Tibial nerve (tissue), 4 donors: ENCODE results near the gene GMCL1. TPM values are rescaled to one million over a fixed set of nuclear protein-coding genes. Genes with fewer than 3 reads are reported as not detected.
"Not testable (repeated sequence)": the region's sequence is repeated elsewhere in the genome, so short reads cannot be mapped to it uniquely, and the experiment has no call there.

Experiments
- DNase-seq, 2 donors: peaks; one replicate each; pipeline ENCODE4 v3.0.0-alpha.2; 2019; ENCODE audit warnings: low spot score in 2 of 2
- H3K27ac ChIP-seq, 4 donors: fragments of 200-600 bp; sonication (generic) in 3 of 4; one replicate each; pipeline ENCODE4 v1.5.1; 2017 to 2019; ENCODE audit warnings: mild to moderate bottlenecking in 1 of 4
- H3K27me3 ChIP-seq, 2 donors: fragments of 200-600 bp; sonication (generic) in 1 of 2; one replicate each; pipeline versions ENCODE4 v1.5.1 to v1.6.0; 2017 to 2019
- H3K36me3 ChIP-seq, 3 donors: fragments of 200-600 bp; sonication (generic); one replicate each; pipeline ENCODE4 v1.5.1; 2018 to 2019
- H3K4me1 ChIP-seq, 4 donors: fragments of 200-600 bp; sonication (generic) in 3 of 4; one replicate each; pipeline ENCODE4 v1.5.1; 2017 to 2019
- H3K4me3 ChIP-seq, 4 donors: fragments of 200-600 bp; sonication (generic) in 3 of 4; one replicate each; pipeline ENCODE4 v1.5.1; 2017 to 2019; ENCODE audit warnings: mild to moderate bottlenecking in 1 of 4, moderate library complexity in 1 of 4
- H3K9me3 ChIP-seq, 4 donors: fragments of 200-600 bp; sonication (generic) in 3 of 4; one replicate each; pipeline ENCODE4 v1.5.1; 2017 to 2019
- EP300 ChIP-seq, 2 donors: sonication (generic); formaldehyde crosslinking; IDR thresholded peaks; one replicate each; pipeline ENCODE4 v1.6.1; 2017; ENCODE audit warnings: antibody characterized with exemption in 2 of 2, mild to moderate bottlenecking in 1 of 2
- POLR2A ChIP-seq, 2 donors: fragments of 450-650 bp; IDR thresholded peaks; one replicate each; pipeline ENCODE4 v1.6.1; 2017; ENCODE audit warnings: antibody characterized with exemption in 2 of 2, mild to moderate bottlenecking in 2 of 2, moderate library complexity in 2 of 2
- WGBS, 2 donors: methylation state at CpG; one replicate each; pipeline ENCODE4 v1.1.5; 2018; 5-methylcytosine and 5-hydroxymethylcytosine counted together
- total RNA-seq, 4 donors: library from RNA; depleted of rRNA; stranded (reverse); fragments of >200 nt; gene quantifications; one replicate each; pipeline ENCODE4 v1.1.0, GENCODE V29; 2016
- TF ChIP-seq, protein P1 (sequence below), 5 experiments: fragments of 200-600 bp in 3 of 5; fragments of 450-650 bp in 2 of 5; sonication (generic) in 3 of 5; IDR thresholded peaks; one replicate each; pipeline ENCODE4 v1.5.1; 2016 to 2019; ENCODE audit warnings: antibody characterized with exemption in 5 of 5, mild to moderate bottlenecking in 3 of 5, moderate library complexity in 2 of 5

GMCL1 gene
- total RNA-seq, 4 donors from 2014 or later, result 11.2 to 20.1 (median 15.5) TPM

DNA sequence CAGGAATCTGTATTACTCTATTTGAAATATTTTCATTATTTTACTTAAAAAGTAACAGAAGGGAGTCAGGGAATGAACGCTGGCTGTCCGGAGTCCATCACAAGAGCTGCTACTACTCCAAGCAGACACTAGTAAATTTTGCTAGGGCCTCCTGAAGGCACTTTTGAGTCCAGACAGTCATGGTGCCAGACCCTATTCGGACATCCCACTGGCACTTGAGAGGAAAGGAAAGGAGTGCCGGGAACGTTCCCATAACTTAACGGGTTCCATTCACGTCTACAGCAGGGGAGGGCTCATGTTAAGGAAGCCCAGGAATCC is 563 bp upstream of the GMCL1 start:
- 7% methylated on average over 7 of the region's 7 CpGs for WGBS, 2 donors

DNA sequence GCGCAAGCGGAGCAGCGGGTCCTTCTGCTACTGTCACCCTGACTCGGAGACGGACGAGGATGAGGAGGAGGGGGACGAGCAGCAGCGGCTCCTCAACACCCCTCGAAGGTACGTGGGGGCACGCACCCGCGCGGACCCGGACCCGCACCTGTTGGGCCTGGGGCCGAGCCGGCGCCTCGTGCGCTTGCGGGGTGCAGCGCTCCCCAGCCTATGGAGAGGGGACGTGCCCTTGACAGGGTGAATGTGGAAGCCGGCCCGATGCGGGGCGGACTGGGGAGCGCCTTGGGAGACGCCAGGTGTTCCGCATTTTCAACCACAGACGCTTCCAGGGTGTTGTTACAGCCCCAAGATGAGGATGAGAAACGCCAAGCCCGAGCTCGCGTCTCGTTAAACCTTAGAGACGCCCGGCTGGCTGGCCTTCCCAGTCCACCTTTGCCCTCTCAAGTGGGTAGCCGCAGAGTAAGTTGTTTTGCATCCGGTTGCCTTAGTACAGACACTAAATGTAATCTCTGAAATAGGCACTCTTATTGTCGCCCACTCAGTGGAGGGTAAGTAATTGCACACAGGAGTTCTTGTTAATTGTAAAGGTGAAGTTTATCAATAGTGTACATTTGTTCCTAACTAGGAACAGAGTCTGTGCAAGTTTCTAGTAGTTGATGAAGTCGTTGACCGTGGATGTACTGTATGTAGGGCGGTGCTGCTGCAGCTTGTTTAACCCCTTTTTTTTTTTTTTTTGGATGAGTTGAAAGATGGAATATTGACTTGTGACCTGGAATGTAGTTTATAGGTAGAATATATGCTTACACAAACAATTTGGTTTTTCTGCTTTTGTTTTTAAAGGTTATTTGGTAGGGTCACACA is 815 bp downstream of the GMCL1 start:
- Histone ChIP-seq H3K36me3 (no peaks in the 10 kb centered on the region), H3K4me3 (peak overlapping the region; percentile 82 to 98 (median 90)), H3K9me3 (no peaks in the 10 kb centered on the region), H3K4me1 (peaks cover 3 to 49% (median 16%) of the 10 kb centered on the region in 4 donors), H3K27ac (peak overlapping the region; percentile 86 to 96 (median 94)), H3K27me3 (no peaks in the 10 kb centered on the region)
- WGBS, 2 donors, result 2% methylated on average over 34 to 38 of the region's 45 CpGs
- no peak for TF ChIP-seq EP300 (IDR thresholded peaks at IDR 0.05)
- TF ChIP-seq POLR2A (IDR thresholded peaks at IDR 0.05), result no peak
- TF ChIP-seq, protein P1, sequence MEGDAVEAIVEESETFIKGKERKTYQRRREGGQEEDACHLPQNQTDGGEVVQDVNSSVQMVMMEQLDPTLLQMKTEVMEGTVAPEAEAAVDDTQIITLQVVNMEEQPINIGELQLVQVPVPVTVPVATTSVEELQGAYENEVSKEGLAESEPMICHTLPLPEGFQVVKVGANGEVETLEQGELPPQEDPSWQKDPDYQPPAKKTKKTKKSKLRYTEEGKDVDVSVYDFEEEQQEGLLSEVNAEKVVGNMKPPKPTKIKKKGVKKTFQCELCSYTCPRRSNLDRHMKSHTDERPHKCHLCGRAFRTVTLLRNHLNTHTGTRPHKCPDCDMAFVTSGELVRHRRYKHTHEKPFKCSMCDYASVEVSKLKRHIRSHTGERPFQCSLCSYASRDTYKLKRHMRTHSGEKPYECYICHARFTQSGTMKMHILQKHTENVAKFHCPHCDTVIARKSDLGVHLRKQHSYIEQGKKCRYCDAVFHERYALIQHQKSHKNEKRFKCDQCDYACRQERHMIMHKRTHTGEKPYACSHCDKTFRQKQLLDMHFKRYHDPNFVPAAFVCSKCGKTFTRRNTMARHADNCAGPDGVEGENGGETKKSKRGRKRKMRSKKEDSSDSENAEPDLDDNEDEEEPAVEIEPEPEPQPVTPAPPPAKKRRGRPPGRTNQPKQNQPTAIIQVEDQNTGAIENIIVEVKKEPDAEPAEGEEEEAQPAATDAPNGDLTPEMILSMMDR (IDR thresholded peaks at IDR 0.05), result no peak
- DNase-seq, result no peak

More for the DNA sequence above, 563 bp upstream of the GMCL1 start:
- DNase-seq, result no peak
- peak overlapping the region; percentile 86 to 96 (median 94) for H3K27ac ChIP-seq
- no peaks in the 10 kb centered on the region for H3K36me3 ChIP-seq
- H3K27me3 ChIP-seq, result no peaks in the 10 kb centered on the region
- no peaks in the 10 kb centered on the region for H3K9me3 ChIP-seq
- TF ChIP-seq POLR2A (IDR thresholded peaks at IDR 0.05) (no peak), EP300 (IDR thresholded peaks at IDR 0.05) (no peak)
- TF ChIP-seq, protein P1 (IDR thresholded peaks at IDR 0.05), result no peak
- peaks cover 3 to 41% (median 16%) of the 10 kb centered on the region in 4 donors for H3K4me1 ChIP-seq
- H3K4me3 ChIP-seq, result peak overlapping the region; percentile 82 to 98 (median 90)

DNA sequence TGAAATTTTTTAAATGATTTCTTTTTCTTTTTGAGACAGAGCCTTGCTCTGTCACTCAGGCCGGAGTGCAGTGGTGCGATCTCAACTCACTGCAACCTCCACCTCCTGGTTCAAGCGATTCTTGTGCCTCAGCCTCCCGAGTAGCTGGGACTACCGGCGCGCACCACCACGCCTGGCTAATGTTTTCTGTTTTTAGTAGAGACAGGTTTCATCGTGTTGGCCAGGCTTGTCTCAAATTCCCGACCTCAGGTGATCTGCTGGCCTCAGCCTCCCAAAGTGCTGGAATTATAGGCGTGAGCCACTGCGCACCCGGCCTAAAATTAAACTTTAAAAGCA is 1.4 kb downstream of the GMCL1 start:
- H3K36me3 ChIP-seq, result not testable (repeated sequence)
- WGBS, 2 donors, result 80 to 89% methylated on average over 13 of the region's 13 CpGs

DNA sequence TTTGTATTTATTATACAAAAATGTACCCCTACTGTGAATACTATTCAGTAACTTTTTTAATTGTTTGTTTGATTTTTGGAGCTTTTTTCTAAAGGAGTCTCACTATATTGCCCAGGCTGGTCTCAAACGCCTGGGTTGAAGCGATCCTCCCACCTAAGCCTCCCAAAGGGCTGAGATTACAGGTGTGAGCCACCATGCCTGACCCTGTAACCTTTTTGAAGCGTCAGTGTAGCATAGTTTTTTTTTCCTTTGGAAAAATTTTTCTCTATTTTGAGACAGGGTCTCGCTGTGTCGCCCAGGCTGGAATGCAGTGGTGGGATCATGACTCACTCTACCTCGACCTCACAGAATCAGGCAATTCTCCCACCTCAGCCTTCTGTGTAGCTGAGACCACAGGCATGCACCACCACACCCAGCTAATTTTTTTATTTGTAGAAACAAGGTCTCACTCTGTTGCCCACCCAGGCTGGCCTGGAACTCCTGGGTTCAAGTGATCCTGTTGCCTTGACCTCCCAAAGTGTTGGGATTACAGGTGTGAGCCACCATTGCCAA is 2.0 kb downstream of the GMCL1 start:
- no peaks in the 10 kb centered on the region for H3K9me3 ChIP-seq
- H3K4me3 ChIP-seq, result peak overlapping the region in 1 of 4 donors; percentile 88
- H3K27ac ChIP-seq, result no peak overlapping the region
- no peaks in the 10 kb centered on the region for H3K27me3 ChIP-seq
- 88 to 89% methylated on average over 6 of the region's 6 CpGs for WGBS, 2 donors
- peaks cover 3 to 50% (median 16%) of the 10 kb centered on the region in 4 donors for H3K4me1 ChIP-seq
- no peak for DNase-seq
- no peaks in the 10 kb centered on the region for H3K36me3 ChIP-seq
- TF ChIP-seq, protein P1 (IDR thresholded peaks at IDR 0.05), result no peak
- TF ChIP-seq POLR2A (IDR thresholded peaks at IDR 0.05) (no peak), EP300 (IDR thresholded peaks at IDR 0.05) (no peak)

More for the DNA sequence above, 1.4 kb downstream of the GMCL1 start:
- not testable (repeated sequence) for DNase-seq, H3K27ac ChIP-seq, H3K27me3 ChIP-seq, H3K9me3 ChIP-seq
- Histone ChIP-seq H3K4me1 (peaks cover 3 to 50% (median 16%) of the 10 kb centered on the region in 4 donors), H3K4me3 (peak overlapping the region in 3 of 4 donors; percentile 88 to 98 (median 93))

DNA sequence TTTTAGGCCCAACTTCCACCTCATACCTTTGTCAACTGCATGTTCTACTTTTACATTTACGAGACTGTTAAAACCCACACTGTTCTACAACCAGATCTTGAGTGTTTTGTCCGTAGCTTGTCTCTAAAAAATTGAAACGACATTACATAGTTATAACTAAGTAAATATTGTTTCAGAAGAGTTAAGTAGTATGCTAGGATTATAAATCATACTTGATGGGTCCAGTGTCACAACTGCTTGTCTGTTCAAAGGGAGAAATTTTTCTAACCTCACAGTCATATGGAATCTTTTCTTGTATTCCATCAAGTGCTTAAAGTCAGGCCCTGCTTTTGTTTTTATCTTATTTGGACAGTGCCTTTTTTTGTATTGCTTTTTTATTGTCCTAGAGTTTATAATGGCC is 4.3 kb downstream of the GMCL1 start:
- TF ChIP-seq, protein P1 (IDR thresholded peaks at IDR 0.05), result no peak
- Histone ChIP-seq H3K9me3 (no peaks in the 10 kb centered on the region), H3K27ac (no peak overlapping the region), H3K4me1 (peaks cover 0 to 41% (median 15%) of the 10 kb centered on the region in 4 donors), H3K36me3 (no peaks in the 10 kb centered on the region), H3K4me3 (no peak overlapping the region), H3K27me3 (no peaks in the 10 kb centered on the region)
- 81 to 92% methylated on average over 3 of the region's 3 CpGs for WGBS, 2 donors
- DNase-seq, result no peak
